Middle frontal gyrus (tissue), 1 donor: ENCODE data around the gene OPN1LW.
"Not testable (repeated sequence)": the region's sequence is repeated elsewhere in the genome, so short reads cannot be mapped to it uniquely, and the experiment has no call there.

Experiments
- DNase-seq: peaks from one replicate; pipeline ENCODE4 v3.0.0-alpha.2; 2015; ENCODE audit warnings: low spot score; ENCODE audit errors: extremely low spot score

OPN1LW gene

DNA sequence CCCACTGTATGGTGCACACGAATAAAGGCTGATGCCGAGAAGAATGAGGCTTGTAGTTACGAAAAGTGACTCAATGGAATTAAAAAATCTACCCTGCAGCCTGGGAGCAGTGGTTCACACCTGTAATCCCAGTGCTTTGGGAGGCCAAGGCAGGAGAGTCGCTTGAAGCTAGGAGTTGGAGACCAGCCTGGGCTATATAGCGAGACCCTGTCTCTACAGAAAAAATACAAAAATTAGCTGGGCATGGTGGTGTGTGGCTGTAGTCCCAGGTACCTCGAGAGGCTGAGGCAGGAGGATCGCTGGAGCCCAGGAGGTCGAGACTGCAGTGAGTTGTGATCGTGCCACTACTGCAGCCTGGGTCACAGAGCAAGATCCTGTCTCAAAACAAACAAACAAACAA lies 11.7 kb upstream of the OPN1LW start:
- no peak for DNase-seq

DNA sequence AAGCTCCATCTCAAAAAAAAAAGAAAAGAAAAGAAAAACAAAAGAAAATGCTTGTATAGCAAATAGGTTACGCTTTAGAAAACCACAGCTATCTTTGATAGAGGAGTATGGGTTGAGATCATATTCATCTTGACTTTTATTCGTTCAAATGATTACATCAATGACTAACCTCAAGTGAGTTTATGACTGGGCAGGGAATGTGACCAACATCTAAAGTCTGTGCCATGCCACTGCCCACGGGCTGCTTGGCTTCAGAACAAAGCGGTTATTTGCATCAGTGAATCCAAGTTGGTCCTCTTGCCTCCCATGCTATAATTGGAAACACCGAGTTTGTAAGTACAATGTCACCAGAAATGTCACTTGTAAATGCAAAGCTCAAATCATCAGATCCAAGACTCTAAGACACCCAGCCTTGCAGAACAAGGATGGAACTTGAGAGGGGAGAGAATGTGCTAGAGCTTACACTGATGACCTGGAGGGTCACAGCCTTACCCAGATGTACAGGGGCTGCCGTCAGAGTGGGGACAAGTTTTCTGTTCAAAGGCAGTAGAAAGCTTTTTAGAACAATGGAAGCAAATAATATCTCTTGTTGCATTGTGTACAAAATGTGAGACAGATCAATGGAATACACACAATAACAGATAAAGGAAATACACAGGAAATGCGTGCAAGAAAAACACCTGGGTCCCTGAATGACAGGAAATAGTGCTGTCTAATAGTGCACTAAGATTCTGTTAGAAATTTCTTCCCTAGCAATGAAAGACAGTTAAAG lies 8.4 kb upstream of the OPN1LW start:
- no peak for DNase-seq

DNA sequence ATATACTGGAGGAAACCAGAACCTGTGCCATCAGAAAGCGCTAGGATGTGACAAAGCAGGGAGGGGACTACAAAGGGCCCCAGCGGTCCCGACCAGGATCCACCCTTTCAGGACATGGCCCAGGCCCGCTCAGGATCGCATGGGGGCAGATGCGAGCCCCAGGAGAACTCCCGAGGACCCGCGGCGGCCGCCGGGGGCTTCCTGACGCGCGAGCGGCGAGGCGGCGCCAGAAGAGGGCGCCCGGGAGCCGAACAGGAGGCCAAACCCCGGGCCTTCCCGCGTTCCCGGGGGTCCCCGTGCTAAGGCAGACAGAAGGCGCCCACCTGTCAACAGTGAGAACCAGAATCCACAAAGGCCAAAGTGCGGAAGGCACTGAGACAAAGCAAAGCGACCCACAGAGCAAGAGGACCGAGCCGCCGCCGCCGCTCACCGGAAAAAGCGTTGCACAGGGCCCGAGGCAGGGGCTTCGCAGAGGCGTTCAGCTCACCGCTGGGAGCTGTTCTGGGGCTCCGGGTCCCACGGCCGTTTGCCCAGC lies 7.3 kb upstream of the OPN1LW start:
- no peak for DNase-seq

DNA sequence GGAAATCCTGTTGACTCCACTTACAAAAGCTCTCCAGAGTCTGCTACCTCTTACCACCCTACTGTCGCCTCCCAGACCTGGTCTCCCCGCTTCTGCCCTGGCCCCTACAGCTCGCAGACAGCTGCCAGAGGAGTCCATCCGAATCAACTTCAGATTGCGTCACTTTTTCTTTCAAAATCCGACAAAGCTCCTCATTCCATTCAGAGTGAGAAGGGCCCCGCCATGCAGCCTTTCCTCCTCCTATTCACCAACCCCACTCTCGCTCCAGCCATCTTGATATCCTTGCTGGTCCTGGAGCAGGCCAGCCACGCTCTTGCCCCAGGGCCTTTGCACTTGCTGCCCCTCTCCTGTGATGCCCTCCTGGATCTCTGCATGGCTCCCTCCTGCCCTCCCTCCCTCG lies 5.2 kb upstream of the OPN1LW start:
- DNase-seq = no peak

DNA sequence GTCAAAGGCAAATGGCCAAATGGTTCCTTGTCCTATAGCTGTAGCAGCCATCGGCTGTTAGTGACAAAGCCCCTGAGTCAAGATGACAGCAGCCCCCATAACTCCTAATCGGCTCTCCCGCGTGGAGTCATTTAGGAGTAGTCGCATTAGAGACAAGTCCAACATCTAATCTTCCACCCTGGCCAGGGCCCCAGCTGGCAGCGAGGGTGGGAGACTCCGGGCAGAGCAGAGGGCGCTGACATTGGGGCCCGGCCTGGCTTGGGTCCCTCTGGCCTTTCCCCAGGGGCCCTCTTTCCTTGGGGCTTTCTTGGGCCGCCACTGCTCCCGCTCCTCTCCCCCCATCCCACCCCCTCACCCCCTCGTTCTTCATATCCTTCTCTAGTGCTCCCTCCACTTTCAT lies 3.8 kb upstream of the OPN1LW start:
- DNase-seq = no peak

DNA sequence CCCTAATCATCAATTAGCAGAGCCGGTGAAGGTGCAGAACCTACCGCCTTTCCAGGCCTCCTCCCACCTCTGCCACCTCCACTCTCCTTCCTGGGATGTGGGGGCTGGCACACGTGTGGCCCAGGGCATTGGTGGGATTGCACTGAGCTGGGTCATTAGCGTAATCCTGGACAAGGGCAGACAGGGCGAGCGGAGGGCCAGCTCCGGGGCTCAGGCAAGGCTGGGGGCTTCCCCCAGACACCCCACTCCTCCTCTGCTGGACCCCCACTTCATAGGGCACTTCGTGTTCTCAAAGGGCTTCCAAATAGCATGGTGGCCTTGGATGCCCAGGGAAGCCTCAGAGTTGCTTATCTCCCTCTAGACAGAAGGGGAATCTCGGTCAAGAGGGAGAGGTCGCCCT lies 3.3 kb upstream of the OPN1LW start:
- no peak for DNase-seq

DNA sequence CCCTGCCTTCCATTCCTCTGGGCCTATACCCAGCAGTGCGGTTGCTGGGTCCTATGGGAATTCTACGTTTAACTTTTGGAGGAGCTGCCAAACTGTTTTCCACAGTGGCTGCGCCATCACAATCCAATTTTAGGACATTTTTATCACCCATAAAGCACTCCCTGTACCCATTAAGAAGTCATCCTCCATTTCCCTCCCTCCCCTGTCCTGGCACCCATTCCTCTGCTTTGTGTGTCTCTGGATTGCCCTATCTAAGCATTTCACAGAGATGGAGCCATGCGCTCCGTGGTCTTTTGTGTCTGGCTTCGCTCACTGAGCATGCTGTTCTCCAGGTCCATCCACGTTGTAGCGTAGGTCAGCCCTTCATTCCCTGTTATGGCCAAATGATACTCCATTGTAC lies 1.7 kb upstream of the OPN1LW start:
- DNase-seq = no peak

DNA sequence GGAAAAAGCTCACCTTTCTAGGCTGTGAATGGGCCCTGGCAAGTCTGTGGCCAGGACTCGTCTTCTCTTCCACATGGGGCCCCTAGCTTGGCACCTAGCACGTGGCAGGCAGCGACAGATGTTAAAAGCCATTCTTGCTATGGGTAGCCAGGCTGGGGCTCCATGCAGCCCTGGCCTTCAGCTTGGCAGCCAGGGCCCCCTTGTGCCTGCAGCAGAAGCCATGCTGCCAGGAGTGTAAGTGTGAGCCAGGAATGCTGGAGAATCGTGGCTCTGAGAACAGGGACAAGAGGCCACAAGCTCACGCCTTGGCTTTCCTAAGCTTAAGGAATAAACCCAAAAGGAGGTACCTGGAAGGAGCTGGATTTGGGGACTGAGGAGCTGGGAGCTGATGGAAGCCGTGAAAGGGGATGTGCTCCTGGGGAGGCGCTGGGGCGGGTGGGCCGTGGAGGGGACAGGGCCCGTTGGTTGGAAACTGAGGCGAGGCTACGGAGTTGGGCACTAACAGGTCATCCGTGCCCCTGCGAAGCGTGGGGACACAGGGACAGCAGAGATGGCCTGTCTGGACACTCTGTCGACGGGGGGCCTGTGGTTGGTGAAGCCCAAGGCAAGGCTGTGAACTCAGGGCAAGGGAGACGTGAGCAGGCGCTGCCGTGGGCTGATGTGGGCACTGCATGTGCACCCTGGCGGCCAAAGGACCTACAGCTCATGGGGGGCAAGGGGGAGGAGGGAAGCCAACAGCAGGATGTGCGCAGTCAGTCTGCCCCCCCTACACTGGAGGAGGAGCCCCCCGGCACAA lies 895 bp upstream of the OPN1LW start:
- DNase-seq = no peak

DNA sequence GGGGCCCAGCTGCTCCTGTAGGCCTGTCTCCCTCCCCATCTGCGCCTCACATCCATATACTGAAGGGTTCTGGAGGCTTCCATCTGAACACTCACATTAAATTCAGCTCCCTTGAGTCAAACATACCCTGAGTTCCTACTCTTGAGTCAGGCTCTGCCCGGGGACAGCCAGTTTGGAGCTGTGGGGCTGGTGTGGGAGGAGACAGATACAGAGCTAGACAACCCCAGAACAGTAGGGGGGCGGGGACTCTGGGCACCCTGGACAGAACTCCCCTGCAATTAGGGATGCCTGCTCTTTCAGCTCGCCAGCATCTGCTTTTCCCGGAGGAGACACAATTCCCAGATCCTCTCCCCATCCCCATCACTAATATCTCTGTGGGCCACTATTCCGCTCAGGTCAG lies 7.0 kb downstream of the OPN1LW start:
- not testable (repeated sequence) for DNase-seq

DNA sequence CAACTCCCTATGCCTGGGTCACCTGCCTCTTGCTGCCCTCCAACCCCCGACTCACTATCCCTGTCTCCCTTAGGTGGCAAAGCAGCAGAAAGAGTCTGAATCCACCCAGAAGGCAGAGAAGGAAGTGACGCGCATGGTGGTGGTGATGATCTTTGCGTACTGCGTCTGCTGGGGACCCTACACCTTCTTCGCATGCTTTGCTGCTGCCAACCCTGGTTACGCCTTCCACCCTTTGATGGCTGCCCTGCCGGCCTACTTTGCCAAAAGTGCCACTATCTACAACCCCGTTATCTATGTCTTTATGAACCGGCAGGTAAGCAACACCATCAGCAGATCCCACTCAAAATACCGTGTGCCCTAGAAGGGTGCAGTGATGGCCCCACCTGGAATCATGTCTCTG lies 12.2 kb downstream of the OPN1LW start:
- not testable (repeated sequence) for DNase-seq

DNA sequence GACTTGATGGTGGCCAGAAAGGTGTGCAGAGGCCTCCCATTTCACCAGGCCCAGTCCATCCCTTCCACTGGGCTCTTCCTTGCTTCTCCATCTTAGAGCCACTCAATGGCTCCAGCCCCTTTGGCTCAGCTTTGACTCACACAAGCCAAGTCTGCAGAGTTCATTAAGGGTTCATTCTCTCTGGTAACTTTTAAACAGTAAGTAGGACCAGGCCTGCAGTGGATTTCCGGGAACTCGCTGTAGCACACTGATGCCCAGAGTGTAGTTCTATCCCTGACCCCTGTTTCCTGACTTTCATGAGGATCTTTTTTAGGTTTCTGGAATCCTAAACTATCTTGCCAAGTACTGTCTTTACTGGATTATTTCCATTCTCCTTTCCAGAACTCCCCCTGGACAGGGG lies 13.2 kb downstream of the OPN1LW start:
- not testable (repeated sequence) for DNase-seq

DNA sequence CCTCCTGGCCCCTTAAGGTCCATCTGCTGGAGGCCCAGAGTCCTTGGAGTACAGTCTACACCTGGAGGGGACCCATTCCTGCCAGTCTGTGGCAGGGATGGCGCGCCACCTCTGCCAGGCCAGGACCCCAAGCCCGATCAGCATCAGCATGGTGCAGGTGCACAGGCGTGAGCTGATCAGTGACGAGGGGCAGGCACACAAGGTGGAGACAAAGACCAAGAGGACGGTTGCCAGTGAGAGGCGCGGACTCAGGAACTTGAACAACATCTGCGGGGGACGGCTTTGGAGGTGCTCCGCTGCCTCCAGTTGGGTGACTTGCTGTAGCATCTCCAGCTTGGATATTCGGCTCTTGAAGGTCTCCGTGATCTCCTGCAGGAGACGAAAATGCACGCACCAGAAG lies 15.3 kb downstream of the OPN1LW start:
- not testable (repeated sequence) for DNase-seq

DNA sequence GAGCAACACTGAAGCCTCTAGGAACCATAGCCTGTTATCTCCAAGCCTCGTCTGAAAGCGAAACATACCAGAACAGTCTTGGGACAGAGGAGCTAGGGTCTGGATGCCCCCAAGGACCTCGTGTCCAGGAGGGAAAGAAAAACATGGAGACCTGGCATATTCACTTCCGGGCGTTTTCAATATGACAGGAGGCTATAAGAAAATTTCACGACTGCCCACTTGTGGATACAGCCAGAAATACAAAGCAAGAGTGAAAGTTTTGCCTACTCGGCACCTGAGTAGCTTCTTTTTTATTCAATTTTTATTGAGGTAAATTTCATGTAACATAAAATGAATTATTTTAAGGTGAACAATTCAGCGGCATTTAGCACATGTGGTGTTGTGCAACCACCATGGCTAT lies 20.9 kb downstream of the OPN1LW start:
- not testable (repeated sequence) for DNase-seq

DNA sequence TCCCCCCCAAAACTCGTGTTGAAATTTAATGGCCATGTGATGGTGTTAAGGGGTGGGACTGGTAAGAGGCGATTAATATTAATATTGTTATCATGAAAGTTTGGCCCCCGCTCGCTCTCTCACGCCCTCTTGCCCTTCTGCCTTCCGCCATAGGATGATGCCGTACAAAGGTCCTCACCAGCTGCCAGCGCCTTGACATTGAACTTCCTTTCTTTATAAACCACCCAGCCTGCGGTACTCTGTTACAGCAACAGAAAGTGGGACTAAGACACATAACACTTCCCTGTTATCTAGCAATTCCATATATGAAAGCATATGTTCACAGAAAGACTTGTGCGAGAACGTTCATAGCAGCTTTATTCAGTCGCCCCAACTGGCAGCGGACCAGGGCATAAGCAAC lies 24.3 kb downstream of the OPN1LW start:
- not testable (repeated sequence) for DNase-seq

DNA sequence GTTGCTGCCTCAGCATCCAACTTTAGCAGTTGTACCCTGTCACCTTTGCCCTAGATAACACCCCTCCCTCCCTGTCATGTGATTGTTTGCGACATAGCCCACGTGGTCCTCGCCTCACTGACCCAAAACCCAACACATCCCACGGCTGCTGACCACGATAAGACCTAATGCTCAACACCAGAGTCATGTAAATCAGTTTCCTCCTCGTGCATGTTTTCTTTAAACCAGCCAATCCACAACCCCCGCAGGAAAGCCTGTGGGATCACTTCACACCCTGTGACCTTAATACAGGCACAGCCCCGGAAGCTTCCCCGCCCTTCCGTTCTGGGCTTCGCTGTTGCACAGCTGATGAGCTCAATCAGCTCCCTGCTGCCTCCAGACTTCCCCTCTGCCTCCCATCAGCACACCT lies 28.5 kb downstream of the OPN1LW start:
- not testable (repeated sequence) for DNase-seq

DNA sequence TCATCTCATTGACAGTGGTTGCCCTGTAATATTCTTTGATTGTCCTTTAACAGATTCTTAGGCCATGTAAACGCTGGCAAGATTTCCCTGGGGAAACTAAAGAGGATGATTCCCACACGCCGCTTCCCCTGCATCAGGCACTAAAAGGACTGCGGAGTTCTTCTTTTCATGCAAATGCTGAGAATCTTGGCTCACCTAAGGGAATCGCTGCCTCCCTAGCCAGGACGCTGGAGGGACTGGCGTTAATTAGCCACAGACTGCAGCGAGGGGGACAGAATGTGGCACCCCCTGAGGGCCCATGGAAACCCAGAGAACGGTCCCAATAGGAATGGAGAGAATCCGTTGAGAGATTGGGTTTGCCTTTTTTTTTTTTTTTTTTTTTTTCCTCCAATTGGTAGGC lies 30.3 kb downstream of the OPN1LW start:
- not testable (repeated sequence) for DNase-seq

DNA sequence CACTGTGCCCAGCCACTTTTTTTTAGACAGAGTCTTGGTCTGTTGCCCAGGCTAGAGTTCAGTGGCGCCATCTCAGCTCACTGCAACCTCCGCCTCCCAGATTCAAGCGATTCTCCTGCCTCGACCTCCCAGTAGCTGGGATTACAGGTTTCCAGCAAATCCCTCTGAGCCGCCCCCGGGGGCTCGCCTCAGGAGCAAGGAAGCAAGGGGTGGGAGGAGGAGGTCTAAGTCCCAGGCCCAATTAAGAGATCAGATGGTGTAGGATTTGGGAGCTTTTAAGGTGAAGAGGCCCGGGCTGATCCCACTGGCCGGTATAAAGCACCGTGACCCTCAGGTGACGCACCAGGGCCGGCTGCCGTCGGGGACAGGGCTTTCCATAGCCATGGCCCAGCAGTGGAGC lies 38.3 kb downstream of the OPN1LW start, which contains the start of gene OPN1MW:
Gene OPN1MW (plus strand): TSS at position 301 of the 400 bp plus-strand sequence. CDS start 82 bp downstream, at position 383.
- DNase-seq = not testable (repeated sequence)

DNA sequence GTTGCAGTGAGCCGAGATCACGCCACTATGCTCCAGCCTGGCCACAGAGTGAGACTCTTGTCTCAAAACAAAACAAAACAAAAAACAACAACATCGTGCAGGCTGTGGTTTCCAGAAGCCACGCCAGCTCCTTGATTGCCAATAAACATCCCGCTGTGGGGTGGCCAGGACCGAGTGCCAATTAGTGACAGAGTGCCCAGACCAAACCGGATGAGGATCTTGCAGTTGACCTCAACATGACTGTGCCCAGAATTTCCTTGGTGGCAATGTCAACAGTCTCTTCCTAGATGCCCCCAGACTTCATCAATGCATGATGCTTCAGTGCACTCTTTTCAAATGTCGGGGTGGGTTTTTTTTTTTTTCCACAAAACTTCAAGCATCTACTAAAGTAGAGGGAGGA lies 39.8 kb downstream of the OPN1LW start:
- not testable (repeated sequence) for DNase-seq

DNA sequence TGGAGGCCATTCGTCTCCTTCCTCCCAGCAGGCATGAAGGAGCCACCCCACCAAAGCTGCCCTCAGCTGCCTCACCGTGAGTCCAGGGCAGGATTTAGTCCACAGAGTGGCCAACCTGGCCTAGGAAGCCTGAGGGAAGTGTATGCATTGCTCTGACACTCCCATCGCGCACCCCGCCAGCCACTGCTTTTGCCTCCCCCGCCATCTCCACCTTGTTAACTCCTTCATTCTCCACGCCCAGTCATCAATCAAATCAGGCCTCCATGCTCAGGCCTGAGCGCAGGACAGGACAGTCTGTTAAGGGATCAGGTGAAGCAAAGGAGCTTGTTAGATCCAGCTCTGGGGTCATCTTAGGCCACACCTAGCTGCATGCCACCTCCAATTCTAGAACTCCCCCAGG lies 48.8 kb downstream of the OPN1LW start:
- DNase-seq = not testable (repeated sequence)

DNA sequence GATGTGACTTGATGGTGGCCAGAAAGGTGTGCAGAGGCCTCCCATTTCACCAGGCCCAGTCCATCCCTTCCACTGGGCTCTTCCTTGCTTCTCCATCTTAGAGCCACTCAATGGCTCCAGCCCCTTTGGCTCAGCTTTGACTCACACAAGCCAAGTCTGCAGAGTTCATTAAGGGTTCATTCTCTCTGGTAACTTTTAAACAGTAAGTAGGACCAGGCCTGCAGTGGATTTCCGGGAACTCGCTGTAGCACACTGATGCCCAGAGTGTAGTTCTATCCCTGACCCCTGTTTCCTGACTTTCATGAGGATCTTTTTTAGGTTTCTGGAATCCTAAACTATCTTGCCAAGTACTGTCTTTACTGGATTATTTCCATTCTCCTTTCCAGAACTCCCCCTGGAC lies 50.3 kb downstream of the OPN1LW start:
- DNase-seq = not testable (repeated sequence)

DNA sequence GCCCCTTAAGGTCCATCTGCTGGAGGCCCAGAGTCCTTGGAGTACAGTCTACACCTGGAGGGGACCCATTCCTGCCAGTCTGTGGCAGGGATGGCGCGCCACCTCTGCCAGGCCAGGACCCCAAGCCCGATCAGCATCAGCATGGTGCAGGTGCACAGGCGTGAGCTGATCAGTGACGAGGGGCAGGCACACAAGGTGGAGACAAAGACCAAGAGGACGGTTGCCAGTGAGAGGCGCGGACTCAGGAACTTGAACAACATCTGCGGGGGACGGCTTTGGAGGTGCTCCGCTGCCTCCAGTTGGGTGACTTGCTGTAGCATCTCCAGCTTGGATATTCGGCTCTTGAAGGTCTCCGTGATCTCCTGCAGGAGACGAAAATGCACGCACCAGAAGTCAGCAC lies 52.4 kb downstream of the OPN1LW start:
- not testable (repeated sequence) for DNase-seq
